GM19239 (cell line): ENCODE data around the gene BUD13.

Source experiments
- DNase-seq: peaks from one replicate; pipeline ENCODE4 v3.0.0; 2011; ENCODE audit warnings: low spot score; ENCODE audit not compliant: insufficient read length
- FAIRE-seq: peaks from 2 replicates; lab custom pipeline; 2011; peaks lifted over from hg19 to GRCh38; lab: Jason Lieb, UNC

The BUD13 gene

GRCh38 chr11:116723511-116723910 lies 49.3 kb downstream of the BUD13 start:
- FAIRE-seq: no peak
- no peak for DNase-seq

GRCh38 chr11:116721988-116722387 lies 50.8 kb downstream of the BUD13 start:
- FAIRE-seq: no peak

GRCh38 chr11:116720895-116721294 lies 51.9 kb downstream of the BUD13 start:
- DNase-seq (no peak), FAIRE-seq (no peak)

More at GRCh38 chr11:116721988-116722387, 50.8 kb downstream of the BUD13 start:
- no peak for DNase-seq

GRCh38 chr11:116718955-116719501 lies 53.8 kb downstream of the BUD13 start:
- FAIRE-seq: no peak
- no peak for DNase-seq

- FAIRE-seq (no peak), DNase-seq (no peak)
These were observed 56.2 kb downstream of the BUD13 start for GRCh38 chr11:116716621-116717020.

- no peak for DNase-seq
- FAIRE-seq: no peak
These were observed 57.4 kb downstream of the BUD13 start for GRCh38 chr11:116715383-116715782.

GRCh38 chr11:116714902-116715301 lies 57.9 kb downstream of the BUD13 start:
- FAIRE-seq (no peak), DNase-seq (no peak)

- DNase-seq (no peak), FAIRE-seq (no peak)
These were observed 60.4 kb downstream of the BUD13 start for GRCh38 chr11:116712428-116712827.

- no peak for FAIRE-seq
- no peak for DNase-seq
These were observed 62.0 kb downstream of the BUD13 start for GRCh38 chr11:116710762-116711161.

GRCh38 chr11:116710001-116710674 lies 62.6 kb downstream of the BUD13 start:
- DNase-seq (no peak), FAIRE-seq (no peak)

GRCh38 chr11:116707746-116708145 lies 65.0 kb downstream of the BUD13 start:
- DNase-seq: no peak
- no peak for FAIRE-seq

- no peak for DNase-seq
- no peak for FAIRE-seq
These were observed 65.6 kb downstream of the BUD13 start for GRCh38 chr11:116707161-116707629.

- no peak for DNase-seq
- no peak for FAIRE-seq
These were observed 69.4 kb downstream of the BUD13 start for GRCh38 chr11:116703421-116703820.

- no peak for DNase-seq
- FAIRE-seq: no peak
These were observed 69.9 kb downstream of the BUD13 start for GRCh38 chr11:116702772-116703385.

GRCh38 chr11:116701876-116702275 lies 70.9 kb downstream of the BUD13 start:
- FAIRE-seq (no peak), DNase-seq (no peak)

- DNase-seq (no peak), FAIRE-seq (no peak)
These were observed 71.4 kb downstream of the BUD13 start for GRCh38 chr11:116701297-116701801.

GRCh38 chr11:116700586-116701220 lies 72.1 kb downstream of the BUD13 start:
- no peak for DNase-seq
- no peak for FAIRE-seq
